HG03066 (cell line): ENCODE data around the gene TNIP3.

Experiments used
- ATAC-seq: cut with Tn5 transposase; IDR thresholded peaks from one replicate; pipeline ENCODE4 v1.9.1; 2021; ENCODE audit warnings: low read depth; ENCODE audit not compliant: unreplicated experiment

TNIP3 gene

GRCh38 chr4:121093261-121093660 is 70.9 kb downstream of the TNIP3 start:
- no peak for ATAC-seq

DNA sequence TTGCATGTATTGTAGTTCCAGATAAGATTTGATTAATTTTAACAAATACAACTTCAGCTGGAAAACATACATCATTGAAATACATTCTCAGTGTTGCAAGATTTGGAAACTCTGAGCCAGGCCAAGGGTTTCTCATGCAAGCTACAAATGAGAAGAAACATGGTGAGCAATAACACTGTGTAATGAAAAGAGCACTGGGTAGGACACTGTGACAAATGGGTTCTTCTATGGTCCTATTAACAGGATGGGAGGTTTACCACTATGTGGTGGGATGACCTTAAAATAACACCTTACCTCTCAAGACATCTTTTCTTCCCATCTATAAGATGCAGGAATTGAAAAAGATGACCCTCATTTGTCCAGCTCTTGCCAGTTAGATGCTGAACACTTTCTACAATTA is 72.2 kb downstream of the TNIP3 start:
- no peak for ATAC-seq

DNA sequence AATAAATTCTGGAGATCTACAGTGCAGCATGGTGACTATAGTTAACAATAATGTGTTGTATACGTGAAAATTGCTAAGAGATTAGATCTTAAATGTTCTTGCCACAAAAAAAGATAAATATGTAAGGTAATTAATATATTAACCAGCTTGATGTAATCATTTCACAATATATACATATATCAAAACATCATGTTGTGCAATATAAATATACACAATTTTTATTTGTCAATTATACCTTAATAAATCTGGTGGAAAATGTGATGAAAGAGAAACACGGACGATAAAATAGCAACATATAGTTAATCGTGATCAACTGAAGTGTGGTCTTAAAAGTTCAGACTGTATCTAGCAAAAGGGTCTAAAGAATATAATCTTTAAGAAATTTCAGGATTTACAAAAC is 75.3 kb downstream of the TNIP3 start:
- no peak for ATAC-seq
